Natural killer cell (primary cell): ENCODE data around the gene TSEN54. TPM values are rescaled to one million over a fixed set of nuclear protein-coding genes. Genes with fewer than 3 reads are reported as not detected.

Experiments used
- ATAC-seq, 3 donors: fragments of 150-1000 bp in 2 of 3; fragments of 200-7000 bp in 1 of 3; cut with Tn5 transposase; 1 replicate in 1 of 3; 2 replicates in 2 of 3; pipeline ENCODE4 v1.10.0; 2021; ENCODE audit warnings: mild to moderate bottlenecking in 2 of 3, moderate library complexity in 2 of 3
- DNase-seq, 2 donors: peaks; one replicate each; pipeline versions ENCODE4 v3.0.0 to v3.0.0-alpha.2; 2013 to 2021; ENCODE audit warnings: mixed read lengths in 1 of 2
- H3K27ac ChIP-seq: one replicate; pipeline ENCODE4 v1.5.1; 2013; ENCODE audit warnings: mild to moderate bottlenecking, low read length
- H3K27me3 ChIP-seq: one replicate; pipeline ENCODE4 v1.6.1; 2013; ENCODE audit warnings: low read length; ENCODE audit not compliant: control insufficient read depth, insufficient read depth
- H3K36me3 ChIP-seq: one replicate; pipeline ENCODE4 v1.6.1; 2013; ENCODE audit warnings: low read length; ENCODE audit not compliant: control insufficient read depth, insufficient read depth
- H3K4me1 ChIP-seq: one replicate; pipeline ENCODE4 v1.6.1; 2013; ENCODE audit warnings: low read length; ENCODE audit not compliant: control insufficient read depth, insufficient read depth
- H3K4me3 ChIP-seq: one replicate; pipeline ENCODE4 v1.5.1; 2013; ENCODE audit warnings: low read length
- H3K9me3 ChIP-seq: one replicate; pipeline ENCODE4 v1.6.1; 2013; ENCODE audit warnings: low read length; ENCODE audit not compliant: control insufficient read depth, insufficient read depth
- H3K27ac Mint-ChIP-seq, 2 donors: one replicate each; pipeline ENCODE4 v1.8.0; 2022; ENCODE audit warnings: mild to moderate bottlenecking in 2 of 2, mixed read lengths in 2 of 2, moderate library complexity in 1 of 2
- H3K27me3 Mint-ChIP-seq, 2 donors: one replicate each; pipeline ENCODE4 v1.8.0; 2022; ENCODE audit warnings: low read depth in 2 of 2, mixed read lengths in 2 of 2
- H3K36me3 Mint-ChIP-seq: one replicate; pipeline ENCODE4 v1.8.0; 2022; ENCODE audit warnings: mixed read lengths
- H3K4me1 Mint-ChIP-seq, 2 donors: one replicate each; pipeline ENCODE4 v1.8.0; 2022; ENCODE audit warnings: mixed read lengths in 2 of 2
- H3K4me3 Mint-ChIP-seq: one replicate; pipeline ENCODE4 v1.8.0; 2022; ENCODE audit warnings: mild to moderate bottlenecking, moderate library complexity, mixed read lengths
- H3K9me3 Mint-ChIP-seq, 2 donors: one replicate each; pipeline ENCODE4 v1.8.0; 2022; ENCODE audit warnings: mixed read lengths in 2 of 2
- CTCF ChIP-seq: fragments of 200-600 bp; IDR thresholded peaks from one replicate; pipeline ENCODE4 v1.8.0; 2022; ENCODE audit warnings: antibody characterized with exemption
- WGBS: methylation state at CpG from one replicate; pipeline ENCODE4 v1.1.7; 2013; ENCODE audit warnings: missing lambda C conversion rate; ENCODE audit not compliant: insufficient coverage; 5-methylcytosine and 5-hydroxymethylcytosine counted together
- intact Hi-C: fragments of 100-400 bp; cut with micrococcal nuclease; formaldehyde crosslinking; loops from one replicate; pipeline ENCODE4 v1.14.2; 2022
- total RNA-seq, 4 donors: library from RNA; stranded (reverse); fragments of 120-200 nt in 1 of 4; gene quantifications; one replicate each; pipeline versions ENCODE4 v1.2.3 to v1.2.4, GENCODE V29; 2013 to 2022

Gene TSEN54
- total RNA-seq, 3 donors from 2014 or later (not counting 1 experiment from before 2014, with no cell fraction given): 180 to 224 (median 186) TPM

DNA sequence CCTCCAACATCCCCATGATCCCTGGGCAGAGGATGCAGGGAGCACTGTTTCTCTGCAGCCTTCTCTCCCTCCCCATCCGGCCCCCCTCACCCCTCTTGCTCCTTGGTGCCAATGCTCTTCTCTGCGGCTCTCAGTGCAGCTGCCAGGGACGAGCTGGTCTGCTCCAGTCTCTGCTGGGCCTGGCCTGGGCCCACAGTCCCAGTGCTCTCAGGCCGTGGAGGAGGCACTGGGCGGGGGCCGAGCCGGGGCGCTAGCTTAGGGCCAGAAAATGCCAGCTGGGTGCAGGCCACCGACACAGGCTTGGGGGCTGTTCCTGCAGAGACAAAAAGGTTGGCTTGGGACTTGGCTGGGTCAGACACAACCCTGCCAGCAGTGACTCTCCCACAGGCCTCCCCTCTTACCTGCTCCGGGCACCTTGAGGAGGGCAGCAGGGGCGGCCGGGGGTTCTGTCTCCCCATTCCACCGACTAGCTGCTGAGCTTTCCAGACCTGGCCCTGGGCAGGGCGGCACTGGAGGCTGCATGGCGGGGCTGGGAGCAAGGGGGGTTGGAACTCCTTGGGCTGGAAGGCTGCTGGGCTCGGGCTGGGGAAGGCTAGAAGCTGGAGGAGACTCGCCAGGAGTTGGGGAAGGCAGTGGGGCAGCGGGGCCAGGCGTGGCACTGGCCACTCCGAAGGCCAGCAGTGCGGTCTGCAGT lies 14.8 kb upstream of the TSEN54 start:
- TF ChIP-seq CTCF: no peak
- Mint-ChIP-seq H3K9me3 (no peaks in the 10 kb centered on the region), H3K4me3 (no peak overlapping the region), H3K36me3 (no peaks in the 10 kb centered on the region), H3K4me1 (peaks cover 0 to 9% of the 10 kb centered on the region in 2 donors), H3K27ac (no peak overlapping the region), H3K27me3 (no peaks in the 10 kb centered on the region)
- Histone ChIP-seq H3K36me3 (peaks cover 21% of the 10 kb centered on the region), H3K27me3 (no peaks in the 10 kb centered on the region), H3K4me3 (no peak overlapping the region), H3K9me3 (no peaks in the 10 kb centered on the region), H3K27ac (no peak overlapping the region), H3K4me1 (peaks cover 27% of the 10 kb centered on the region)
- intact Hi-C loops: no loop called here
- no peak for ATAC-seq
- DNase-seq: no peak
- 94% methylated on average over 21 of the region's 21 CpGs for WGBS

DNA sequence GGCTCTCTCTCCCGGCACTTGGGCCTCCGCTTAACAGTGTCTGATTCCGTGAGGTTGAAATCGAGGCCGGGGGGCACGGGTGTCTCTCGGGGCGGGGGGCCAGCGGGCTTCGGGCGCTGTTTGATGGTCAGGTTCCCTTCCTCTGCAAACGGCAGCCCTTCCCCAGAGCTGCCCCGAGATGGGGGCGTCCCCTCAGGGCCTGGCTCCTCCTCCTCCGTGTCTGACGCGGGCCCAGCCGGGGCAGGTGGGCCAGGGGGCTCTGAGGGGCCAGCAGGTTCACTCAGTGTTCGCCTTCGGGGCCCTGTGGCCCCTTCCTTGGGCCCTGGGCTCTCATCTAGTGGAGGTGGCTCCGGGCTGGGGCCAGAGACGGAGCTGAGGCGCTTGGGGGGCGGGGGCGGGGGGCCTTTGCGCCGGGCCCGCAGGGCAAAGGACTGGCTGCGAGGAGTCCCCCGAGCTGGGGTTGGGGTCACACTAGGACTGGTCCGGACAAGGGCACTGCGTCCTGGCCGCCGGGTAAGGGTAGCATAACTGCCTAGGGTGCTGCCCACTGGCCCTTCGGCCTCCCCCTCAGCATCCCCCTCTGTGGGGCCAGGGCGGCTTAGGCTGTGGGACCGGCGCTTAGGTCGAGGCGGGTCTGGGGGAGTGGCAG lies 14.1 kb upstream of the TSEN54 start:
- Histone ChIP-seq H3K27ac (no peak overlapping the region), H3K27me3 (no peaks in the 10 kb centered on the region), H3K36me3 (peaks cover 16% of the 10 kb centered on the region), H3K9me3 (no peaks in the 10 kb centered on the region), H3K4me3 (no peak overlapping the region), H3K4me1 (peaks cover 27% of the 10 kb centered on the region)
- no peak for DNase-seq
- no peak for TF ChIP-seq CTCF
- no peak for ATAC-seq
- Mint-ChIP-seq H3K9me3 (no peaks in the 10 kb centered on the region), H3K4me1 (peaks cover 0 to 9% of the 10 kb centered on the region in 2 donors), H3K4me3 (no peak overlapping the region), H3K27ac (no peak overlapping the region), H3K27me3 (no peaks in the 10 kb centered on the region), H3K36me3 (no peaks in the 10 kb centered on the region)
- intact Hi-C loops: no loop called here
- 95% methylated on average over 40 of the region's 40 CpGs for WGBS

- no peaks in the 10 kb centered on the region for H3K27me3 ChIP-seq
- no peak for TF ChIP-seq CTCF
- H3K4me1 ChIP-seq: peaks cover 23% of the 10 kb centered on the region
- no peak overlapping the region for H3K27ac Mint-ChIP-seq
- H3K36me3 Mint-ChIP-seq: no peaks in the 10 kb centered on the region
- H3K4me3 ChIP-seq: no peak overlapping the region
- no peak overlapping the region for H3K4me3 Mint-ChIP-seq
- intact Hi-C loops: no loop called here
- no peak for ATAC-seq
- H3K4me1 Mint-ChIP-seq: peaks cover 0 to 9% of the 10 kb centered on the region in 2 donors
- H3K27me3 Mint-ChIP-seq: no peaks in the 10 kb centered on the region
- peaks cover 12% of the 10 kb centered on the region for H3K36me3 ChIP-seq
- H3K9me3 ChIP-seq: no peaks in the 10 kb centered on the region
- WGBS: 90% methylated on average over 25 of the region's 25 CpGs
- H3K27ac ChIP-seq: no peak overlapping the region
- DNase-seq: no peak
- H3K9me3 Mint-ChIP-seq: no peaks in the 10 kb centered on the region
Observed at GRCh38 chr17:75502721-75503329, 13.5 kb upstream of the TSEN54 start.
